Liver (tissue), 9 donors: ENCODE measurements around the gene ZNF20. TPM values are rescaled to one million over a fixed set of nuclear protein-coding genes. Genes with fewer than 3 reads are reported as not detected.

Experiments
- DNase-seq: peaks from one replicate; pipeline ENCODE4 v3.0.0-alpha.2; 2017; ENCODE audit warnings: low spot score
- H3K27ac ChIP-seq, 2 donors: one replicate each; pipeline ENCODE4 v1.7.0; 2013; ENCODE audit warnings: inconsistent platforms in 2 of 2, low read length in 2 of 2, control low read depth in 1 of 2, low read depth in 1 of 2, mild to moderate bottlenecking in 1 of 2
- H3K27me3 ChIP-seq, 4 donors: one replicate each; pipeline versions ENCODE4 v1.6.1 to v1.7.0; 2013; ENCODE audit warnings: low read length in 3 of 4, inconsistent platforms in 1 of 4, mild to moderate bottlenecking in 1 of 4, moderate library complexity in 1 of 4; ENCODE audit not compliant: control insufficient read depth in 4 of 4, insufficient read depth in 4 of 4
- H3K36me3 ChIP-seq, 4 donors: one replicate each; pipeline versions ENCODE4 v1.6.1 to v1.7.0; 2013; ENCODE audit warnings: low read length in 3 of 4, mild to moderate bottlenecking in 3 of 4, low read depth in 1 of 4, moderate library complexity in 1 of 4; ENCODE audit not compliant: control insufficient read depth in 4 of 4, insufficient read depth in 3 of 4
- H3K4me1 ChIP-seq, 4 donors: one replicate each; pipeline versions ENCODE4 v1.6.1 to v1.7.0; 2013; ENCODE audit warnings: low read length in 3 of 4, mild to moderate bottlenecking in 3 of 4, moderate library complexity in 1 of 4; ENCODE audit not compliant: control insufficient read depth in 4 of 4, insufficient read depth in 4 of 4
- H3K4me3 ChIP-seq, 3 donors: one replicate each; pipeline versions ENCODE4 v1.6.1 to v1.7.0; 2013; ENCODE audit warnings: low read length in 3 of 3, control low read depth in 1 of 3, low read depth in 1 of 3, mild to moderate bottlenecking in 1 of 3
- H3K9ac ChIP-seq, 2 donors: one replicate each; pipeline ENCODE4 v1.7.0; 2013; ENCODE audit warnings: low read length in 2 of 2, mild to moderate bottlenecking in 2 of 2, moderate library complexity in 2 of 2, control low read depth in 1 of 2, low read depth in 1 of 2
- H3K9me3 ChIP-seq, 4 donors: one replicate each; pipeline versions ENCODE4 v1.6.1 to v1.7.0; 2013; ENCODE audit warnings: low read length in 3 of 4; ENCODE audit not compliant: control insufficient read depth in 4 of 4
- ATF3 ChIP-seq: IDR thresholded peaks from 2 replicates; pipeline ENCODE4 v1.6.1; 2016; ENCODE audit warnings: antibody characterized with exemption
- EGR1 ChIP-seq, 2 donors: IDR thresholded peaks; 2 replicates each; pipeline ENCODE4 v1.6.1; 2016 to 2018; ENCODE audit warnings: antibody characterized with exemption in 2 of 2, low read depth in 2 of 2
- FOXA1 ChIP-seq: IDR thresholded peaks from 2 replicates; pipeline ENCODE4 v1.6.1; 2016; ENCODE audit warnings: antibody characterized with exemption
- FOXA2 ChIP-seq: IDR thresholded peaks from 2 replicates; pipeline ENCODE4 v1.6.1; 2016; ENCODE audit warnings: antibody characterized with exemption
- GABPA ChIP-seq, 2 donors: IDR thresholded peaks in 1 of 2; conservative IDR thresholded peaks in 1 of 2; 2 replicates each; pipeline ENCODE4 v1.6.1; 2016; ENCODE audit warnings: antibody characterized with exemption in 2 of 2, mild to moderate bottlenecking in 1 of 2, moderate library complexity in 1 of 2
- HNF4A ChIP-seq, 2 donors: conservative IDR thresholded peaks; 2 replicates each; pipeline ENCODE4 v1.6.1; 2016; ENCODE audit warnings: antibody characterized with exemption in 2 of 2, mild to moderate bottlenecking in 2 of 2
- HNF4G ChIP-seq: IDR thresholded peaks from 2 replicates; pipeline ENCODE4 v1.6.1; 2016; ENCODE audit warnings: antibody characterized with exemption
- JUND ChIP-seq, 2 donors: IDR thresholded peaks; 2 replicates each; pipeline ENCODE4 v1.6.1; 2016; ENCODE audit warnings: antibody characterized with exemption in 2 of 2
- NR2F2 ChIP-seq: IDR thresholded peaks from 2 replicates; pipeline ENCODE4 v1.6.1; 2016; ENCODE audit warnings: antibody characterized with exemption
- REST ChIP-seq: IDR thresholded peaks from 2 replicates; pipeline ENCODE4 v1.6.1; 2016; ENCODE audit warnings: antibody characterized with exemption, mild to moderate bottlenecking
- RXRA ChIP-seq, 2 donors: IDR thresholded peaks; 2 replicates each; pipeline ENCODE4 v1.6.1; 2017 to 2018; ENCODE audit warnings: antibody characterized with exemption in 2 of 2, mild to moderate bottlenecking in 1 of 2
- SP1 ChIP-seq: IDR thresholded peaks from 2 replicates; pipeline ENCODE4 v1.6.1; 2018; ENCODE audit warnings: antibody characterized with exemption, mild to moderate bottlenecking
- TAF1 ChIP-seq: conservative IDR thresholded peaks from 2 replicates; pipeline ENCODE4 v1.6.1; 2016; ENCODE audit warnings: antibody characterized with exemption, mild to moderate bottlenecking
- YY1 ChIP-seq: IDR thresholded peaks from 2 replicates; pipeline ENCODE4 v1.6.1; 2016; ENCODE audit warnings: antibody characterized with exemption, mild to moderate bottlenecking
- ZBTB33 ChIP-seq: IDR thresholded peaks from 2 replicates; pipeline ENCODE4 v1.6.1; 2016; ENCODE audit warnings: antibody characterized with exemption
- WGBS: extraction: QIAGEN DNeasy Blood & Tissue Kit; methylation state at CpG from one replicate; pipeline ENCODE4 v1.1.7; 2013; 5-methylcytosine and 5-hydroxymethylcytosine counted together
- polyA plus RNA-seq, 2 donors: library from polyadenylated mRNA; stranded (reverse) in 1 of 2; unstranded in 1 of 2; fragments of 200-250 nt in 1 of 2; fragments of >200 nt in 1 of 2; fragmentation: Nextera tagmentation in 1 of 2; extraction: Ambion mirVana in 1 of 2; gene quantifications; one replicate each; pipeline versions ENCODE4 v1.2.1 to v1.2.3, GENCODE V29; 2013 to 2015
- total RNA-seq, 2 donors: library from RNA; depleted of rRNA; stranded (reverse); fragments of >200 nt; gene quantifications; one replicate each; pipeline ENCODE4 v1.2.3, GENCODE V29; 2014
- TF ChIP-seq, protein P1 (sequence below): IDR thresholded peaks from 2 replicates; pipeline ENCODE4 v1.6.1; 2016; ENCODE audit warnings: antibody characterized with exemption
- donor health status: healthy.
- donor health status: healthy.
- donor health status: healthy.
- donor health status: healthy.
- donor health status: healthy.

ZNF20 gene
- total and polyA plus RNA-seq, 4 donors, result 0.13 to 1.8 (median 1.1) TPM

- no peak overlapping the region for H3K27ac ChIP-seq
- H3K9ac ChIP-seq, result no peak overlapping the region
- H3K4me1 ChIP-seq, result peaks cover 10 to 19% (median 15%) of the 10 kb centered on the region in 4 donors
- peaks cover 0 to 2% (median under 1%) of the 10 kb centered on the region in 4 donors for H3K9me3 ChIP-seq
- TF ChIP-seq FOXA1, result no peak
- no peak for TF ChIP-seq YY1
- no peak for TF ChIP-seq GABPA (IDR thresholded peaks at IDR 0.05 in 1 of 2, conservative IDR thresholded peaks at IDR 0.05 in 1 of 2)
- TF ChIP-seq, protein P1, sequence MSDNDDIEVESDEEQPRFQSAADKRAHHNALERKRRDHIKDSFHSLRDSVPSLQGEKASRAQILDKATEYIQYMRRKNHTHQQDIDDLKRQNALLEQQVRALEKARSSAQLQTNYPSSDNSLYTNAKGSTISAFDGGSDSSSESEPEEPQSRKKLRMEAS, result no peak
- TF ChIP-seq NR2F2, result no peak
- no peak for TF ChIP-seq SP1
- TF ChIP-seq RXRA (IDR thresholded peaks at IDR 0.05), result no peak
- TF ChIP-seq ZBTB33, result no peak
- TF ChIP-seq EGR1 (IDR thresholded peaks at IDR 0.05; ENCODE audit: low read depth in 2 of 2), result no peak
- no peak for TF ChIP-seq ATF3
- no peak for TF ChIP-seq REST
- no peak for TF ChIP-seq HNF4A (conservative IDR thresholded peaks at IDR 0.05)
- no peaks in the 10 kb centered on the region for H3K27me3 ChIP-seq
- 93% methylated on average over 25 of the region's 25 CpGs for WGBS
- H3K36me3 ChIP-seq, result no peaks in the 10 kb centered on the region
- no peak for DNase-seq
- no peak overlapping the region for H3K4me3 ChIP-seq
These were observed 19.7 kb upstream of the ZNF20 start for GRCh38 chr19:12159773-12160414.

DNA sequence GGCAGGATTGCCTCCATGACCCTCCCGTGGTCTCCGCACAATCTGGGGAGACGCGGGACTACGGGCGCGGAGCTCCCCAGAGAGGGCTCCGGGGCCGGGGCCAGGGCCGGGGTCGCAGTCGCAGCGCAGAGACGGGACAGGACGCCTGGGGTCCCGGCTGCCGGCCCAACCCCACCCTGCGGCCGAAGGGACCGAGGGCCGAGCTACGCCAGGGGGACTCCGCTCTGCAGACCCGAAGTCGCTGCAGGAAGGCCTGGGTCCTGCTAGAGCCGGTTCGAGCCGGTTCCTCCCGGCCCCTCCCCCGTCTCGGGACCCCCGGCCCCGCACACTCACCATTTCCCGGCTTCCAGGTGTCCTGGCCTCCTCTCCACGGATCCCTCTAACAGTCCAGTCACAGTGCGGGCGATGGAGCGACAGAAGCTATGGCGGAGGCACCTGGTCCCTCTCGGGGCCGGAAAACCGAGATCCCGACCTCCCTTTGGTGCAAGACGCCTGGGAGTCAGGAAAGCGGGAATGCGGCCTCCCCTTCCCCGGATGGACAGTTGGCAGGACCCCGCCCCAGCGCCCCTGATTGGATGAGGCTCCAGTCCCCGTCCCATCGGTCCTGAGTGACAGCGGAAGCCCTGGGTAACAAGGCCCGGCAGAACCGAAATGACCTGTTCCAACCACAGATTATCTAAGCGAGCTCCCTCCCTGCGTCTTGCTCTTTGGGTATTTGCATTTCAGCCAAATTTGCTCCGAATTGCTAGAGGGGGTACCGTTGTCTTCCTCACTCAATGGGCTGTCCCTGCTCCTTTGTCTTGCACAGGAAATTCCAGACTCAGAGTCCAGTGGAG, 16.3 kb upstream of the ZNF20 start, which contains the start of gene ZNF625:
TSS of gene ZNF625 (minus strand) at position 512 of the 836 bp plus-strand sequence. CDS start at position 336, 176 bp downstream.
- H3K4me1 ChIP-seq, result peaks cover 0 to 7% (median 2%) of the 10 kb centered on the region in 4 donors
- peaks cover 0 to 2% (median 0%) of the 10 kb centered on the region in 4 donors for H3K9me3 ChIP-seq
- DNase-seq, result peak; percentile 79
- H3K27me3 ChIP-seq, result no peaks in the 10 kb centered on the region
- peak within 1 kb of the TSS; percentile 31 to 60 for H3K9ac ChIP-seq
- peak within 1 kb of the TSS; percentile 6 to 77 for H3K27ac ChIP-seq
- WGBS, result 2% methylated on average over 58 of the region's 58 CpGs
- peak within 1 kb of the TSS; percentile 51 to 82 (median 65) for H3K4me3 ChIP-seq
- H3K36me3 ChIP-seq, result peaks cover 0 to 2% (median 0%) of the 10 kb centered on the region in 4 donors
- TF ChIP-seq RXRA (IDR thresholded peaks at IDR 0.05) (peak in 1 of 2 donors; percentile 59), FOXA2 (no peak), SP1 (peak; percentile 56), TAF1 (no peak), EGR1 (IDR thresholded peaks at IDR 0.05; ENCODE audit: low read depth in 2 of 2) (no peak), YY1 (no peak), ATF3 (no peak), REST (no peak), ZBTB33 (no peak), JUND (IDR thresholded peaks at IDR 0.05) (no peak), NR2F2 (no peak), HNF4G (no peak), HNF4A (conservative IDR thresholded peaks at IDR 0.05) (no peak)
- TF ChIP-seq, protein P1, result no peak
